Neural cell (in vitro differentiated cells): ENCODE results near the gene LINGO4. TPM values are rescaled to one million over a fixed set of nuclear protein-coding genes. Genes with fewer than 3 reads are reported as not detected.
"Not testable (repeated sequence)": the region's sequence is repeated elsewhere in the genome, so short reads cannot be mapped to it uniquely, and the experiment has no call there.

ENCODE experiments used
- H2AFZ ChIP-seq: fragments of 200-600, 300-800 bp; sonication (generic), shearing (Covaris generic); 2 replicates; pipeline ENCODE4 v1.6.0; 2014; ENCODE audit warnings: low read depth, mild to moderate bottlenecking, antibody characterized with exemption, low read length, moderate library complexity
- H3F3A ChIP-seq: fragments of 200-600 bp; shearing (Covaris generic); 2 replicates; pipeline ENCODE4 v1.6.1; 2016; ENCODE audit warnings: mild to moderate bottlenecking, moderate library complexity, mixed read lengths, antibody characterized with exemption, low read length; ENCODE audit not compliant: insufficient read depth, poor library complexity, severe bottlenecking
- H3K27ac ChIP-seq: fragments of 200-600, 300-800 bp; sonication (generic), shearing (Covaris generic); 2 replicates; pipeline ENCODE4 v1.5.1; 2014; ENCODE audit warnings: mild to moderate bottlenecking, low read length, moderate library complexity
- H3K27me3 ChIP-seq: fragments of 300-800, 200-600 bp; sonication (generic), shearing (Covaris generic); 2 replicates; pipeline ENCODE4 v1.6.0; 2014; ENCODE audit warnings: mild to moderate bottlenecking, low read depth, low read length, moderate library complexity; ENCODE audit not compliant: insufficient read depth
- H3K36me3 ChIP-seq: fragments of 300-800, 200-600 bp; sonication (generic), shearing (Covaris generic); 2 replicates; pipeline ENCODE4 v1.5.1; 2014; ENCODE audit warnings: mild to moderate bottlenecking, antibody characterized with exemption, low read length, moderate library complexity; ENCODE audit not compliant: insufficient read depth
- H3K4me2 ChIP-seq: fragments of 300-800, 200-600 bp; sonication (generic), shearing (Covaris generic); 2 replicates; pipeline ENCODE4 v1.6.0; 2014; ENCODE audit warnings: mild to moderate bottlenecking, low read length
- H3K4me3 ChIP-seq: fragments of 300-800, 200-600 bp; sonication (generic), shearing (Covaris generic); 2 replicates; pipeline ENCODE4 v1.5.1; 2014; ENCODE audit warnings: mild to moderate bottlenecking, low read length, moderate library complexity
- H3K79me2 ChIP-seq: fragments of 200-600 bp; shearing (Covaris generic); replicated peaks from 2 replicates; pipeline ENCODE4 v1.6.0; 2014; ENCODE audit warnings: mild to moderate bottlenecking, low read length, moderate library complexity; ENCODE audit not compliant: insufficient read depth
- H3K9ac ChIP-seq: fragments of 300-800, 200-600 bp; sonication (generic), shearing (Covaris generic); 2 replicates; pipeline ENCODE4 v1.6.1; 2016; ENCODE audit warnings: mild to moderate bottlenecking, low read length, mixed read lengths
- H3K9me2 ChIP-seq: fragments of 200-600 bp; shearing (Covaris generic); 2 replicates; pipeline ENCODE4 v1.6.1; 2016; ENCODE audit warnings: mild to moderate bottlenecking, low read length, mixed read lengths; ENCODE audit not compliant: insufficient read depth
- H3K9me3 ChIP-seq: fragments of 200-600, 300-800 bp; sonication (generic), shearing (Covaris generic); 2 replicates; pipeline ENCODE4 v1.6.1; 2016; ENCODE audit warnings: mild to moderate bottlenecking, mixed run types, low read length, moderate library complexity, mixed read lengths
- H4K20me1 ChIP-seq: fragments of 200-600 bp; shearing (Covaris generic); 2 replicates; pipeline ENCODE4 v1.6.1; 2016; ENCODE audit warnings: mild to moderate bottlenecking, mixed run types; ENCODE audit not compliant: insufficient read depth
- EP300 ChIP-seq: fragments of 450-650 bp; conservative IDR thresholded peaks from 2 replicates; pipeline ENCODE4 v1.6.1; 2014; ENCODE audit warnings: antibody characterized with exemption, mild to moderate bottlenecking, moderate library complexity; ENCODE audit not compliant: poor library complexity, severe bottlenecking
- EZH2 ChIP-seq: fragments of 200-600, 300-800 bp; shearing (Covaris generic), sonication (generic); IDR thresholded peaks from 2 replicates; pipeline ENCODE4 v1.6.1; 2014; ENCODE audit warnings: antibody characterized with exemption, low read length, borderline replicate concordance, mild to moderate bottlenecking; ENCODE audit not compliant: insufficient read depth, poor library complexity, severe bottlenecking
- MXI1 ChIP-seq: fragments of 450-650 bp; conservative IDR thresholded peaks from 2 replicates; pipeline ENCODE4 v1.6.1; 2014; ENCODE audit warnings: antibody characterized with exemption, mild to moderate bottlenecking; ENCODE audit not compliant: poor library complexity, severe bottlenecking
- POLR2AphosphoS5 ChIP-seq: IDR thresholded peaks from 2 replicates; pipeline ENCODE4 v1.6.1; 2012
- RAD21 ChIP-seq: fragments of 450-650 bp; conservative IDR thresholded peaks from 2 replicates; pipeline ENCODE4 v1.6.1; 2014; ENCODE audit warnings: antibody characterized with exemption, mild to moderate bottlenecking, moderate library complexity
- SMC3 ChIP-seq: fragments of 450-650 bp; conservative IDR thresholded peaks from 2 replicates; pipeline ENCODE4 v1.6.1; 2014; ENCODE audit warnings: antibody characterized with exemption, mild to moderate bottlenecking, moderate library complexity; ENCODE audit not compliant: poor library complexity
- TAF1 ChIP-seq: IDR thresholded peaks from 2 replicates; pipeline ENCODE4 v1.6.1; 2012; ENCODE audit warnings: low read depth
- polyA plus RNA-seq: library from polyadenylated mRNA; depleted of rRNA; stranded (reverse); fragments of >200 nt; gene quantifications from 2 replicates; pipeline ENCODE4 v1.2.3, GENCODE V29; 2014
- TF ChIP-seq, protein P1 (sequence below): fragments of 450-650 bp; IDR thresholded peaks from 2 replicates; pipeline ENCODE4 v1.5.1; 2014; ENCODE audit warnings: antibody characterized with exemption, mild to moderate bottlenecking, moderate library complexity; ENCODE audit not compliant: poor library complexity, severe bottlenecking
- TF ChIP-seq, protein P2 (sequence below): IDR thresholded peaks from 2 replicates; pipeline ENCODE4 v1.6.1; 2012; ENCODE audit warnings: borderline replicate concordance

Gene LINGO4
- polyA plus RNA-seq, 1 donor from 2014 or later = not detected

DNA sequence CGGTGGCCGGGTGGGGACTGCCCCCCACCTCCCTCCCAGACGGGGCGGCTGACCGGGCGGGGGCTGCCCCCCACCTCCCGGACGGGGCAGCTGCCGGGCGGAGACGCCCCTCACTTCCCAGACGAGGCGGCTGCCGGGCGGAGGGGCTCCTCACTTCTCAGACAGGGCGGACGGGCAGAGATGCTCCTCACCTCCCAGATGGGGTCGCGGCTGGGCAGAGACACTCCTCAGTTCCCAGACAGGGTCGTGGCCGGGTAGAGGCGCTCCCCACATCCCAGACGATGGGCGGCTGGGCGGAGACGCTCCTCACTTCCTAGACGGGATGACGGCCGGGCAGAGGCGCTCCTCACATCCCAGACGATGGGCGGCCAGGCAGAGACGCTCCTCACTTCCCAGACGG is 35.9 kb downstream of the LINGO4 start:
- H2AFZ ChIP-seq, H3K9me3 ChIP-seq, H3K79me2 ChIP-seq, H3K9me2 ChIP-seq, H3K4me3 ChIP-seq, H3K9ac ChIP-seq, H3K27ac ChIP-seq, H3K36me3 ChIP-seq, H3K27me3 ChIP-seq, H4K20me1 ChIP-seq, H3F3A ChIP-seq, H3K4me2 ChIP-seq: not testable (repeated sequence)

DNA sequence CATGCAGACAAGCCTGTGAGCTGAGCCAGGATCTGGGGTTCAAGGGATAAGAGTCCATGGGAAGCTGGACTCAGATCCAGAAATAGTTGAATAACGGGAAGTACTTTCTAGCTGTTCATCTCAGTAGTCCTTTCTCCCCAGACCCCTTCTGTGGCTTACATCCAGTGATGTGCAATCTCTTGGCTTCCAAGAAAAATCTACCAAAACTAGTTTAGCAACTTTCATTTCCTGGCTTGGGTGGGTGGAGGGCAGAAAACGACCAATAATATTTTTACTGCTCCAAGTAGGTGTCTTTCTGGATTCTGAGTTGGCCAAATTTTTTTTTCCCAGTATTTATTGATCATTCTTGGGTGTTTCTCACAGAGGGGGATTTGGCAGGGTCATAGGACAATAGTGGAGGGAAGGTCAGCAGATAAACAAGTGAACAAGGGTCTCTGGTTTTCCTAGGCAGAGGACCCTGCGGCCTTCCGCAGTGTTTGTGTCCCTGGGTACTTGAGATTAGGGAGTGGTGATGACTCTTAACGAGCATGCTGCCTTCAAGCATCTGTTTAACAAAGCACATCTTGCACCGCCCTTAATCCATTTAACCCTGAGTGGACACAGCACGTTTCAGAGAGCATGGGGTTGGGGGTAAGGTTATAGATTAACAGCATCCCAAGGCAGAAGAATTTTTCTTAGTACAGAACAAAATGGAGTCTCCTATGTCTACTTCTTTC is 36.7 kb downstream of the LINGO4 start:
- H3K9ac ChIP-seq, H2AFZ ChIP-seq, H4K20me1 ChIP-seq, H3K9me3 ChIP-seq, H3K4me2 ChIP-seq, H3K36me3 ChIP-seq, H3F3A ChIP-seq, H3K9me2 ChIP-seq, H3K27me3 ChIP-seq, H3K79me2 ChIP-seq, H3K27ac ChIP-seq, H3K4me3 ChIP-seq: not testable (repeated sequence)

DNA sequence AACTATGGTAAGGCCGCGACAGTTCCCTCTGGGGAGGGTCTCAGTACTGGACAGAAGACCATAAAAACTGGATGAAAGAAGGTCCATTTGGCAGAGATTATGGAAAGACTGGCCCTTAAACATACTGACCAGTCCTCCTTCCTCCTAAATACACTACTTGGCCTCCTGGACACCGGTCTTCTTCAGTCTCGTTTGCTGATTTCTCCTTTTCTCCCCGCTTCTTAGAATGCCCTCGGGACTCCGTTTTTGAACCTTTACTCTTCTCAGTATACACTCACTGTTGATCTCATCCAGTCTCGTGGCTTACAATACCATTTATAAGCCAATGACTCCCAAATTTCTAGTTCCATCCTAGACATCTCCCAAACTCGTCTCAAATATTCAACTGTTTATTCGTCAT is 41.2 kb downstream of the LINGO4 start:
- peak overlapping the region; percentile 81 for H2AFZ ChIP-seq
- peak overlapping the region; percentile 91 for H3K9ac ChIP-seq
- H3K27ac ChIP-seq = peak overlapping the region; percentile 76
- H3K36me3 ChIP-seq = peaks cover 11% of the 10 kb centered on the region
- H3K4me2 ChIP-seq = peak overlapping the region; percentile 88
- TF ChIP-seq, protein P1, sequence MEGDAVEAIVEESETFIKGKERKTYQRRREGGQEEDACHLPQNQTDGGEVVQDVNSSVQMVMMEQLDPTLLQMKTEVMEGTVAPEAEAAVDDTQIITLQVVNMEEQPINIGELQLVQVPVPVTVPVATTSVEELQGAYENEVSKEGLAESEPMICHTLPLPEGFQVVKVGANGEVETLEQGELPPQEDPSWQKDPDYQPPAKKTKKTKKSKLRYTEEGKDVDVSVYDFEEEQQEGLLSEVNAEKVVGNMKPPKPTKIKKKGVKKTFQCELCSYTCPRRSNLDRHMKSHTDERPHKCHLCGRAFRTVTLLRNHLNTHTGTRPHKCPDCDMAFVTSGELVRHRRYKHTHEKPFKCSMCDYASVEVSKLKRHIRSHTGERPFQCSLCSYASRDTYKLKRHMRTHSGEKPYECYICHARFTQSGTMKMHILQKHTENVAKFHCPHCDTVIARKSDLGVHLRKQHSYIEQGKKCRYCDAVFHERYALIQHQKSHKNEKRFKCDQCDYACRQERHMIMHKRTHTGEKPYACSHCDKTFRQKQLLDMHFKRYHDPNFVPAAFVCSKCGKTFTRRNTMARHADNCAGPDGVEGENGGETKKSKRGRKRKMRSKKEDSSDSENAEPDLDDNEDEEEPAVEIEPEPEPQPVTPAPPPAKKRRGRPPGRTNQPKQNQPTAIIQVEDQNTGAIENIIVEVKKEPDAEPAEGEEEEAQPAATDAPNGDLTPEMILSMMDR = no peak
- TF ChIP-seq EZH2 (no peak), POLR2AphosphoS5 (no peak), SMC3 (no peak), TAF1 (no peak), EP300 (no peak), MXI1 (no peak), RAD21 (no peak)
- TF ChIP-seq, protein P2, sequence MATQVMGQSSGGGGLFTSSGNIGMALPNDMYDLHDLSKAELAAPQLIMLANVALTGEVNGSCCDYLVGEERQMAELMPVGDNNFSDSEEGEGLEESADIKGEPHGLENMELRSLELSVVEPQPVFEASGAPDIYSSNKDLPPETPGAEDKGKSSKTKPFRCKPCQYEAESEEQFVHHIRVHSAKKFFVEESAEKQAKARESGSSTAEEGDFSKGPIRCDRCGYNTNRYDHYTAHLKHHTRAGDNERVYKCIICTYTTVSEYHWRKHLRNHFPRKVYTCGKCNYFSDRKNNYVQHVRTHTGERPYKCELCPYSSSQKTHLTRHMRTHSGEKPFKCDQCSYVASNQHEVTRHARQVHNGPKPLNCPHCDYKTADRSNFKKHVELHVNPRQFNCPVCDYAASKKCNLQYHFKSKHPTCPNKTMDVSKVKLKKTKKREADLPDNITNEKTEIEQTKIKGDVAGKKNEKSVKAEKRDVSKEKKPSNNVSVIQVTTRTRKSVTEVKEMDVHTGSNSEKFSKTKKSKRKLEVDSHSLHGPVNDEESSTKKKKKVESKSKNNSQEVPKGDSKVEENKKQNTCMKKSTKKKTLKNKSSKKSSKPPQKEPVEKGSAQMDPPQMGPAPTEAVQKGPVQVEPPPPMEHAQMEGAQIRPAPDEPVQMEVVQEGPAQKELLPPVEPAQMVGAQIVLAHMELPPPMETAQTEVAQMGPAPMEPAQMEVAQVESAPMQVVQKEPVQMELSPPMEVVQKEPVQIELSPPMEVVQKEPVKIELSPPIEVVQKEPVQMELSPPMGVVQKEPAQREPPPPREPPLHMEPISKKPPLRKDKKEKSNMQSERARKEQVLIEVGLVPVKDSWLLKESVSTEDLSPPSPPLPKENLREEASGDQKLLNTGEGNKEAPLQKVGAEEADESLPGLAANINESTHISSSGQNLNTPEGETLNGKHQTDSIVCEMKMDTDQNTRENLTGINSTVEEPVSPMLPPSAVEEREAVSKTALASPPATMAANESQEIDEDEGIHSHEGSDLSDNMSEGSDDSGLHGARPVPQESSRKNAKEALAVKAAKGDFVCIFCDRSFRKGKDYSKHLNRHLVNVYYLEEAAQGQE = no peak
- H3K4me3 ChIP-seq = peak overlapping the region; percentile 88
- no peaks in the 10 kb centered on the region for H3K9me2 ChIP-seq
- no peaks in the 10 kb centered on the region for H3K9me3 ChIP-seq
- H3K79me2 ChIP-seq = no peaks in the 10 kb centered on the region
- H3K27me3 ChIP-seq = no peaks in the 10 kb centered on the region
- no peaks in the 10 kb centered on the region for H3F3A ChIP-seq
- H4K20me1 ChIP-seq = no peaks in the 10 kb centered on the region
